Stimulated activated CD8-positive, alpha-beta memory T cell treated with anti-CD3 and anti-CD28 coated beads, Interleukin-4, amount 100 ng/mL, for 4 hours (primary cell): ENCODE data around the gene LCE1C.

Experiments
- DNase-seq, 2 donors: peaks; one replicate each; pipeline ENCODE4 v3.0.0-alpha.2; 2020; ENCODE audit warnings: low read depth in 2 of 2, low spot score in 1 of 2

The LCE1C gene

GRCh38 chr1:152760551-152761190 is 45.8 kb downstream of the LCE1C start:
- no peak for DNase-seq

GRCh38 chr1:152759453-152760173 is 46.8 kb downstream of the LCE1C start:
- DNase-seq = no peak

- DNase-seq = no peak
Observed at GRCh38 chr1:152758636-152759035, 47.8 kb downstream of the LCE1C start.

- DNase-seq = no peak
Observed at GRCh38 chr1:152757747-152758146, 48.7 kb downstream of the LCE1C start, which contains the start of gene KPRP. Gene KPRP (plus strand): TSS chr1:152758025. CDS start chr1:152759589, 1,564 bp downstream.

- DNase-seq = no peak
Observed at GRCh38 chr1:152756872-152757271, 49.6 kb downstream of the LCE1C start.
